HEK293 (cell line): ENCODE data around the gene ALDOA.
A peak's percentile ranks its signal among the peaks of the same experiment; 100 is the strongest.

Source experiments
- GFI1B ChIP-seq: fragments of 450-650 bp; formaldehyde crosslinking; IDR thresholded peaks from 2 replicates; pipeline ENCODE4 v1.5.1; 2016; ENCODE audit warnings: missing biosample characterization, missing genetic modification characterization
- HOXC10 ChIP-seq: sonication (generic); formaldehyde crosslinking; IDR thresholded peaks from 2 replicates; pipeline ENCODE4 v1.8.1; 2023; ENCODE audit warnings: mild to moderate bottlenecking, missing genetic modification reagents
- HOXD13 ChIP-seq: sonication (generic); formaldehyde crosslinking; IDR thresholded peaks from 2 replicates; pipeline ENCODE4 v1.8.0; 2022; ENCODE audit warnings: missing genetic modification reagents, borderline replicate concordance
- INSM2 ChIP-seq: fragments of 450-650 bp; formaldehyde crosslinking; IDR thresholded peaks from 2 replicates; pipeline ENCODE4 v1.5.1; 2016; ENCODE audit warnings: missing biosample characterization, missing genetic modification characterization
- KLF10 ChIP-seq: fragments of 450-650 bp; IDR thresholded peaks from 2 replicates; pipeline ENCODE4 v1.5.1; 2018; ENCODE audit warnings: missing biosample characterization, mild to moderate bottlenecking, missing genetic modification characterization
- MZF1 ChIP-seq: fragments of 450-650 bp; formaldehyde crosslinking; IDR thresholded peaks from 2 replicates; pipeline ENCODE4 v1.5.1; 2017; ENCODE audit warnings: missing biosample characterization, missing genetic modification characterization, borderline replicate concordance
- REST ChIP-seq: fragments of 450-650 bp; formaldehyde crosslinking; IDR thresholded peaks from 2 replicates; pipeline ENCODE4 v1.5.1; 2016; ENCODE audit warnings: missing biosample characterization, missing genetic modification characterization
- SCRT1 ChIP-seq: fragments of 450-650 bp; formaldehyde crosslinking; IDR thresholded peaks from 2 replicates; pipeline ENCODE4 v1.5.1; 2016; ENCODE audit warnings: missing biosample characterization, missing genetic modification characterization, borderline replicate concordance
- TRIM28 ChIP-seq: IDR thresholded peaks from 2 replicates; pipeline ENCODE4 v1.6.1; 2011; ENCODE audit warnings: low read length, control low read depth, borderline replicate concordance
- ZBTB17 ChIP-seq: fragments of 450-650 bp; formaldehyde crosslinking; IDR thresholded peaks from 2 replicates; pipeline ENCODE4 v1.5.1; 2016; ENCODE audit warnings: missing biosample characterization, missing genetic modification characterization
- ZNF132 ChIP-seq: fragments of 450-650 bp; formaldehyde crosslinking; IDR thresholded peaks from 2 replicates; pipeline ENCODE4 v1.5.1; 2017; ENCODE audit warnings: missing biosample characterization, missing genetic modification characterization, borderline replicate concordance
- ZNF157 ChIP-seq: fragments of 450-650 bp; formaldehyde crosslinking; IDR thresholded peaks from 2 replicates; pipeline ENCODE4 v1.5.1; 2016; ENCODE audit warnings: missing biosample characterization, missing genetic modification characterization
- ZNF223 ChIP-seq: fragments of 450-650 bp; formaldehyde crosslinking; IDR thresholded peaks from 2 replicates; pipeline ENCODE4 v1.5.1; 2016; ENCODE audit warnings: missing biosample characterization, missing genetic modification characterization
- ZNF280D ChIP-seq: fragments of 450-650 bp; formaldehyde crosslinking; IDR thresholded peaks from 2 replicates; pipeline ENCODE4 v1.5.1; 2016; ENCODE audit warnings: missing biosample characterization, missing genetic modification characterization
- ZNF366 ChIP-seq: fragments of 450-650 bp; formaldehyde crosslinking; conservative IDR thresholded peaks from 2 replicates; pipeline ENCODE4 v1.5.1; 2016; ENCODE audit warnings: missing biosample characterization, missing genetic modification characterization
- ZNF426 ChIP-seq: fragments of 450-650 bp; formaldehyde crosslinking; IDR thresholded peaks from 2 replicates; pipeline ENCODE4 v1.5.1; 2017; ENCODE audit warnings: missing biosample characterization, missing genetic modification characterization, mild to moderate bottlenecking, inconsistent platforms, moderate library complexity
- ZNF433 ChIP-seq: fragments of 450-650 bp; formaldehyde crosslinking; IDR thresholded peaks from 2 replicates; pipeline ENCODE4 v1.5.1; 2016; ENCODE audit warnings: missing biosample characterization, missing genetic modification characterization, low read depth
- ZNF585B ChIP-seq: fragments of 450-650 bp; formaldehyde crosslinking; IDR thresholded peaks from 2 replicates; pipeline ENCODE4 v1.5.1; 2016; ENCODE audit warnings: missing biosample characterization, missing genetic modification characterization
- ZNF600 ChIP-seq: fragments of 450-650 bp; formaldehyde crosslinking; IDR thresholded peaks from 2 replicates; pipeline ENCODE4 v1.5.1; 2016; ENCODE audit warnings: missing biosample characterization, missing genetic modification characterization
- ZNF658 ChIP-seq: fragments of 450-650 bp; formaldehyde crosslinking; IDR thresholded peaks from 2 replicates; pipeline ENCODE4; 2016; ENCODE audit warnings: missing biosample characterization, missing genetic modification characterization
- ZSCAN23 ChIP-seq: fragments of 450-650 bp; formaldehyde crosslinking; IDR thresholded peaks from 2 replicates; pipeline ENCODE4 v1.5.1; 2016; ENCODE audit warnings: missing biosample characterization, missing genetic modification characterization
- TF ChIP-seq, protein P1 (sequence below): fragments of 450-650 bp; formaldehyde crosslinking; IDR thresholded peaks from 2 replicates; pipeline ENCODE4 v1.5.1; 2016; ENCODE audit warnings: missing biosample characterization, missing genetic modification characterization
- TF ChIP-seq, protein P2 (sequence below): fragments of 450-650 bp; formaldehyde crosslinking; IDR thresholded peaks from 2 replicates; pipeline ENCODE4 v1.5.1; 2016; ENCODE audit warnings: missing biosample characterization, missing genetic modification characterization, low read depth
- TF ChIP-seq, protein P3 (sequence below): fragments of 450-650 bp; formaldehyde crosslinking; IDR thresholded peaks from 2 replicates; pipeline ENCODE4 v1.5.1; 2016; ENCODE audit warnings: missing biosample characterization, missing genetic modification characterization

The ALDOA gene

GRCh38 chr16:30091474-30092372 is 26.2 kb downstream of the ALDOA start, which contains the start of gene TBX6 (continued):
- TF ChIP-seq, protein P1, sequence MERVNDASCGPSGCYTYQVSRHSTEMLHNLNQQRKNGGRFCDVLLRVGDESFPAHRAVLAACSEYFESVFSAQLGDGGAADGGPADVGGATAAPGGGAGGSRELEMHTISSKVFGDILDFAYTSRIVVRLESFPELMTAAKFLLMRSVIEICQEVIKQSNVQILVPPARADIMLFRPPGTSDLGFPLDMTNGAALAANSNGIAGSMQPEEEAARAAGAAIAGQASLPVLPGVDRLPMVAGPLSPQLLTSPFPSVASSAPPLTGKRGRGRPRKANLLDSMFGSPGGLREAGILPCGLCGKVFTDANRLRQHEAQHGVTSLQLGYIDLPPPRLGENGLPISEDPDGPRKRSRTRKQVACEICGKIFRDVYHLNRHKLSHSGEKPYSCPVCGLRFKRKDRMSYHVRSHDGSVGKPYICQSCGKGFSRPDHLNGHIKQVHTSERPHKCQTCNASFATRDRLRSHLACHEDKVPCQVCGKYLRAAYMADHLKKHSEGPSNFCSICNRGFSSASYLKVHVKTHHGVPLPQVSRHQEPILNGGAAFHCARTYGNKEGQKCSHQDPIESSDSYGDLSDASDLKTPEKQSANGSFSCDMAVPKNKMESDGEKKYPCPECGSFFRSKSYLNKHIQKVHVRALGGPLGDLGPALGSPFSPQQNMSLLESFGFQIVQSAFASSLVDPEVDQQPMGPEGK (tag by site-specific recombination) = peak; percentile 36; the same call in 1 of the 2 replicates
- TF ChIP-seq ZNF280D (tag by site-specific recombination) = no peak
- no peak for TF ChIP-seq ZNF426 (tag by site-specific recombination)
- TF ChIP-seq ZSCAN23 (tag by site-specific recombination) = no peak
- no peak for TF ChIP-seq HOXC10
- TF ChIP-seq ZNF658 (tag by site-specific recombination) = no peak
- TF ChIP-seq REST (tag by site-specific recombination) = peak; percentile 25; the same call in 1 of the 2 replicates
- no peak for TF ChIP-seq ZNF157
- no peak for TF ChIP-seq HOXD13 (CRISPR knock-in tag)
- TF ChIP-seq ZNF223 = no peak
- 0 out of 2 replicates have a peak, but pooled peaks have one; percentile 3 for TF ChIP-seq KLF10 (tag by site-specific recombination)
- TF ChIP-seq, protein P2, sequence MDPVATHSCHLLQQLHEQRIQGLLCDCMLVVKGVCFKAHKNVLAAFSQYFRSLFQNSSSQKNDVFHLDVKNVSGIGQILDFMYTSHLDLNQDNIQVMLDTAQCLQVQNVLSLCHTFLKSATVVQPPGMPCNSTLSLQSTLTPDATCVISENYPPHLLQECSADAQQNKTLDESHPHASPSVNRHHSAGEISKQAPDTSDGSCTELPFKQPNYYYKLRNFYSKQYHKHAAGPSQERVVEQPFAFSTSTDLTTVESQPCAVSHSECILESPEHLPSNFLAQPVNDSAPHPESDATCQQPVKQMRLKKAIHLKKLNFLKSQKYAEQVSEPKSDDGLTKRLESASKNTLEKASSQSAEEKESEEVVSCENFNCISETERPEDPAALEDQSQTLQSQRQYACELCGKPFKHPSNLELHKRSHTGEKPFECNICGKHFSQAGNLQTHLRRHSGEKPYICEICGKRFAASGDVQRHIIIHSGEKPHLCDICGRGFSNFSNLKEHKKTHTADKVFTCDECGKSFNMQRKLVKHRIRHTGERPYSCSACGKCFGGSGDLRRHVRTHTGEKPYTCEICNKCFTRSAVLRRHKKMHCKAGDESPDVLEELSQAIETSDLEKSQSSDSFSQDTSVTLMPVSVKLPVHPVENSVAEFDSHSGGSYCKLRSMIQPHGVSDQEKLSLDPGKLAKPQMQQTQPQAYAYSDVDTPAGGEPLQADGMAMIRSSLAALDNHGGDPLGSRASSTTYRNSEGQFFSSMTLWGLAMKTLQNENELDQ (tag by site-specific recombination) = no peak
- TF ChIP-seq MZF1 (tag by site-specific recombination) = no peak
- no peak for TF ChIP-seq TRIM28
- TF ChIP-seq ZNF600 = peak; percentile 46; the same call in 1 of the 2 replicates
- TF ChIP-seq GFI1B = no peak
- TF ChIP-seq ZNF366 (tag by site-specific recombination) = no peak
- no peak for TF ChIP-seq ZNF585B
- TF ChIP-seq ZNF433 (tag by site-specific recombination) = no peak
- TF ChIP-seq, protein P3, sequence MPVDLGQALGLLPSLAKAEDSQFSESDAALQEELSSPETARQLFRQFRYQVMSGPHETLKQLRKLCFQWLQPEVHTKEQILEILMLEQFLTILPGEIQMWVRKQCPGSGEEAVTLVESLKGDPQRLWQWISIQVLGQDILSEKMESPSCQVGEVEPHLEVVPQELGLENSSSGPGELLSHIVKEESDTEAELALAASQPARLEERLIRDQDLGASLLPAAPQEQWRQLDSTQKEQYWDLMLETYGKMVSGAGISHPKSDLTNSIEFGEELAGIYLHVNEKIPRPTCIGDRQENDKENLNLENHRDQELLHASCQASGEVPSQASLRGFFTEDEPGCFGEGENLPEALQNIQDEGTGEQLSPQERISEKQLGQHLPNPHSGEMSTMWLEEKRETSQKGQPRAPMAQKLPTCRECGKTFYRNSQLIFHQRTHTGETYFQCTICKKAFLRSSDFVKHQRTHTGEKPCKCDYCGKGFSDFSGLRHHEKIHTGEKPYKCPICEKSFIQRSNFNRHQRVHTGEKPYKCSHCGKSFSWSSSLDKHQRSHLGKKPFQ = no peak
- 0 out of 2 replicates have a peak, but pooled peaks have one; percentile 55 for TF ChIP-seq ZBTB17
- TF ChIP-seq ZNF132 (tag by site-specific recombination) = no peak
- TF ChIP-seq SCRT1 (tag by site-specific recombination) = no peak
- no peak for TF ChIP-seq INSM2
